Endothelial cell (in vitro differentiated cells): ENCODE results near the gene PEX6. TPM values are rescaled to one million over a fixed set of nuclear protein-coding genes. Genes with fewer than 3 reads are reported as not detected.

Source experiments
- DNase-seq: peaks from one replicate; pipeline ENCODE4 v3.0.0; 2021; ENCODE audit warnings: low spot score
- H3K27ac Mint-ChIP-seq: one replicate; pipeline ENCODE4 v1.8.0; 2021; ENCODE audit warnings: mixed read lengths, inconsistent platforms; ENCODE audit not compliant: unreplicated experiment
- H3K27me3 Mint-ChIP-seq: one replicate; pipeline ENCODE4 v1.8.0; 2021; ENCODE audit warnings: mild to moderate bottlenecking, moderate library complexity, mixed read lengths, inconsistent platforms; ENCODE audit not compliant: unreplicated experiment
- H3K36me3 Mint-ChIP-seq: one replicate; pipeline ENCODE4 v1.8.0; 2021; ENCODE audit warnings: mild to moderate bottlenecking, low read depth, mixed read lengths, inconsistent platforms; ENCODE audit not compliant: unreplicated experiment
- H3K4me1 Mint-ChIP-seq: one replicate; pipeline ENCODE4 v1.8.0; 2021; ENCODE audit warnings: mild to moderate bottlenecking, mixed read lengths, inconsistent platforms; ENCODE audit not compliant: unreplicated experiment
- H3K4me3 Mint-ChIP-seq: one replicate; pipeline ENCODE4 v1.8.0; 2021; ENCODE audit warnings: mild to moderate bottlenecking, mixed read lengths, inconsistent platforms; ENCODE audit not compliant: unreplicated experiment
- H3K9me3 Mint-ChIP-seq: one replicate; pipeline ENCODE4 v1.8.0; 2021; ENCODE audit warnings: mixed read lengths, inconsistent platforms; ENCODE audit not compliant: unreplicated experiment
- CTCF ChIP-seq: fragments of 200-600 bp; sonication (generic); IDR thresholded peaks from one replicate; pipeline ENCODE4 v1.5.0; 2021; ENCODE audit warnings: antibody characterized with exemption; ENCODE audit not compliant: unreplicated experiment
- total RNA-seq: library from RNA; stranded (reverse); fragmentation: NEBNext Ultra II Directional; extraction: Animal tissue kit (Norgen Biotek cat#: 25700); gene quantifications from one replicate; pipeline ENCODE4 v1.2.1, GENCODE V29; 2021; ENCODE audit not compliant: unreplicated experiment

PEX6 gene
- total RNA-seq, 1 donor from 2014 or later = 26.1 TPM

DNA sequence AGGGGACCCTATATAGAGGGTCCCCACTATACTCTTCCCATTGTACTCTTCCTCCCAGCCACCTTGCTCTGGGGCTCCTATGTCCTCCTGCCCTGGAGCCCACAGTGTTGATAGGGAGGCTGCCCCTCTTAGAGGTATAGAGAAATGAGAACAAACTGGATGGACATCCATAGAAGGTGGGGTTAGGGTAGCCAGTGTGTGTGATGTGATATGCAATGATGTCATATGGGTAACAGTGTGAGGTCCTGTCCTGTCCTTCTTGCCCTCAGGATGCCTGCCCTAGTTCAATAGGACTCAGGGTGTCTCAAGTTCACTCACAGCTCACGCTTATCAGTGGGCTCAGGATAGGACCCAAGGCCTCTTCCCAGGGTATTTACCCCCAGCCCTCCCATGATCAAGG is 62.7 kb downstream of the PEX6 start:
- no peak overlapping the region for H3K4me3 Mint-ChIP-seq
- no peaks in the 10 kb centered on the region for H3K9me3 Mint-ChIP-seq
- TF ChIP-seq CTCF = no peak
- no peak for DNase-seq
- peaks cover 1% of the 10 kb centered on the region for H3K27me3 Mint-ChIP-seq
- H3K27ac Mint-ChIP-seq = no peak overlapping the region
- no peaks in the 10 kb centered on the region for H3K36me3 Mint-ChIP-seq
- H3K4me1 Mint-ChIP-seq = peaks cover under 1% of the 10 kb centered on the region

DNA sequence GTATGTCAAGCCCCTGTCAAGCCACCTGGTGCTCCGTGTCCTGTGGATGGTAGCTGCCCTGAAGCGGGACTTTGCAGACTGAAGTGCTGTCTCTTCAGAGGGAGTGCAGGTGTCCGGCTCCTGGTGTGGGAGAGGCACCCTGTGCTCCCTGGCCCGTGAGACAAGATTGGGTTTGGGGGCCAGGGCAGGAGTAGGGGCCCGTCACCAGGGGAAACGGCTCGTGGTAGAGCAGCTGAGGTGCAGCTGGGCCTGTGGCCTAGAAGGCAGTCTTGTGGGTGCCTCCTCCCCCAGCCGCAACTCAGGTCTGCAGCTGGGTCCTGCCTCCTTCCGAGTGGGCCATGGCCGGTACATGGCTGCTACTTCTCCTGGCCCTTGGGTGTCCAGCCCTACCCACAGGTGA is 63.2 kb downstream of the PEX6 start, which contains the start of gene PTCRA:
PTCRA (plus strand) TSS at position 322 of the 400 bp plus-strand sequence; CDS start at position 339, 17 bp downstream.
- DNase-seq = no peak
- Mint-ChIP-seq H3K36me3 (no peaks in the 10 kb centered on the region), H3K4me1 (peaks cover 4% of the 10 kb centered on the region), H3K9me3 (no peaks in the 10 kb centered on the region), H3K4me3 (no peak within 1 kb of the TSS), H3K27me3 (peaks cover 2% of the 10 kb centered on the region), H3K27ac (no peak within 1 kb of the TSS)
- no peak for TF ChIP-seq CTCF

GRCh38 chr6:42914546-42914945 is 64.4 kb downstream of the PEX6 start:
- Mint-ChIP-seq H3K36me3 (no peaks in the 10 kb centered on the region), H3K4me3 (no peak overlapping the region), H3K4me1 (peaks cover 4% of the 10 kb centered on the region), H3K27me3 (peaks cover 2% of the 10 kb centered on the region), H3K27ac (no peak overlapping the region), H3K9me3 (no peaks in the 10 kb centered on the region)
- no peak for TF ChIP-seq CTCF
- no peak for DNase-seq

Other genes with a start within 250 kb of the PEX6 start
- gene TBCC, start 233.1 kb downstream of the PEX6 start, total RNA-seq = 23.4 TPM
- gene BICRAL, start 197.1 kb downstream of the PEX6 start, total RNA-seq = 9.2 TPM
- 58.1 TPM for gene RPL7L1, start 99.6 kb downstream of the PEX6 start, total RNA-seq
- gene PTCRA, start 63.1 kb downstream of the PEX6 start, total RNA-seq = not detected
- gene CNPY3, start 49.7 kb downstream of the PEX6 start, total RNA-seq = 106 TPM
- gene GNMT, start 18.4 kb downstream of the PEX6 start, total RNA-seq = 0.59 TPM
- gene PPP2R5D, start 5.4 kb upstream of the PEX6 start, total RNA-seq = 58.0 TPM
- 61.0 TPM for gene MEA1, start 34.8 kb upstream of the PEX6 start, total RNA-seq
- gene KLHDC3, start 35.1 kb upstream of the PEX6 start, total RNA-seq = 154 TPM
- gene RRP36, start 42.4 kb upstream of the PEX6 start, total RNA-seq = 82.1 TPM
- gene CUL7, start 74.7 kb upstream of the PEX6 start, total RNA-seq = 42.2 TPM
- 39.7 TPM for gene MRPL2, start 80.3 kb upstream of the PEX6 start, total RNA-seq
- gene KLC4, start 80.5 kb upstream of the PEX6 start, total RNA-seq = 41.4 TPM
- 208 TPM for gene PTK7, start 97.1 kb upstream of the PEX6 start, total RNA-seq
- gene SRF, start 192.1 kb upstream of the PEX6 start, total RNA-seq = 31.3 TPM
- gene CUL9, start 203.0 kb upstream of the PEX6 start, total RNA-seq = 55.4 TPM